GM18511 (cell line): Measurements from ENCODE around the gene MAP2K1.
"Not testable (repeated sequence)": the region's sequence is repeated elsewhere in the genome, so short reads cannot be mapped to it uniquely, and the experiment has no call there.

Source experiments
- ATAC-seq: cut with Tn5 transposase; IDR thresholded peaks from one replicate; pipeline ENCODE4 v1.9.1; 2021; ENCODE audit warnings: mild to moderate bottlenecking, moderate library complexity; ENCODE audit not compliant: unreplicated experiment

MAP2K1 gene

GRCh38 chr15:66474135-66474534, 87.4 kb downstream of the MAP2K1 start:
- no peak for ATAC-seq

GRCh38 chr15:66474963-66475362, 88.3 kb downstream of the MAP2K1 start:
- ATAC-seq: no peak

- no peak for ATAC-seq
Measured at GRCh38 chr15:66476535-66476934, 89.8 kb downstream of the MAP2K1 start.

GRCh38 chr15:66477011-66477410, 90.3 kb downstream of the MAP2K1 start:
- ATAC-seq: no peak

GRCh38 chr15:66480267-66480666, 93.6 kb downstream of the MAP2K1 start:
- ATAC-seq: no peak

DNA sequence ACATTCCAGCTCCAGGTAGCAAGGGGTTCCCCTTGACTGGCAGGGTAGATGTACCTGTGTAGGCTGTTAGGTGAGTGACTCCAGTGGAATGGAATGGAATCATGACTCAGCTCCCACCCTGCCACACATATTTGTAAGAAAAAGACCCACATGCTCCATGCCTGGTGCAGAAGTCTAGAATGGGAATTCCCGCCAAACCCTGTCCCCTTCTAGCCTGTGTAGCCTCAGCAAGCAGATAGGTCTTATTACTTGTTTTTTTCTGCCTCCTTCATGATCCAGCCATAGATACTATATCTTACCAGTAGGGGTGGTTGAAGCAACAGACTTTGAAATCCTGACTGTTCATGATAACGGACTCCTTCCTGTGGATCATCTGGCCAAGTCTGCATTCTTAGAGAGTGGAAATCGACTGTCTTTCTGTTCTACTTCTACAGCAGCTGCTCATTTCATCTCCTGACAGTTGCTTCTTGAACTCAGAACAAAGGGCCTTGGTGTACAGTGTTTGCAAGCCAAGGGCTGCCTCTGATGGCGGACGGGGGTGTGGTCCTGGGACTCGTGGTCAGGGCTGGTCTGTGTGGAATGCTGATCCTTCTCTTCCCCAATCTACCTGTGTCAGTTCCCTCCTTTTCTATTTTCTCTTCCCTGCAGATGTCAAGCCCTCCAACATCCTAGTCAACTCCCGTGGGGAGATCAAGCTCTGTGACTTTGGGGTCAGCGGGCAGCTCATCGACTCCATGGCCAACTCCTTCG, 94.6 kb downstream of the MAP2K1 start:
- ATAC-seq: no peak

- no peak for ATAC-seq
Measured at GRCh38 chr15:66482539-66482938, 95.8 kb downstream of the MAP2K1 start.

DNA sequence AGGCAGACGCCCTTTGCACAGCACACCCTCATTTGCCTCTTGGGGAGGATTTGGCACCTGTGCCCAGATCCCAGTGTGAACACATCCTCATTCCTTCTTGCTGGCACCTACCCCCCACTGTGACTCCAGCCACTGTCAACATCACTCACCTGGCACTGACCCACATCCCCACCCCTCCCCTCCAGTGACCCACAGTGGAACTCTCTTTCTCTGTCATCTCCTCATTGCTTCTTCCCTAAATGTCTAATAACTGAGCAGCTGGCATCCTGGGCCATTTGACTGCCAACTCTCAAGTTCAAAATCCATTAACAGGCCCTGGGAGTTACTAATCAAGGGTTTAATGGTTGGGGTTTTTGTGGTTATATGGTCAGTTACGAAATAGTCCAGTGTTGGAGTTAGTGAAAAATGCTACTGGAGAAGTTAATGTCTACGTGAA, 96.4 kb downstream of the MAP2K1 start:
- no peak for ATAC-seq

- no peak for ATAC-seq
Measured at GRCh38 chr15:66484539-66485112, 97.9 kb downstream of the MAP2K1 start.

- ATAC-seq: no peak
Measured at GRCh38 chr15:66486887-66487286, 100.2 kb downstream of the MAP2K1 start.

DNA sequence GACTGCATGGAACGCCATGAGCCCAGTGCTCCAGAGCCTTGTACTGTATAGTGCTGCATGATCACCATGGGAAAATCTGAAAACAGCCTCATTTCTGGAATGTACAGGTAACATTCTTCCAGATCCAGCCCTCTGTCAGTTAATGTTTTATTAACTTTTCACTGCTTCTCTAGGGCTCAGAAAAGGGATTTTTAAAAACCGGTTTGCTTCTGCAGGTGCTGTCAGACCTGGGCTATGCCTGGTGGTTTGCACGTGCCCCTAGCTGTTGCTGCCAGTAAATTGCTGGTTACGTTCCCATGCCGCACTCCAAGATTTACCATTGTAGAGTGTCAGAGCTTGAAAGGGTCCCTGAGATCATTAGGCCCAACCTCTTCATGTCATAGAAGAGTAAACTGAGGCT, 101.8 kb downstream of the MAP2K1 start:
- no peak for ATAC-seq

DNA sequence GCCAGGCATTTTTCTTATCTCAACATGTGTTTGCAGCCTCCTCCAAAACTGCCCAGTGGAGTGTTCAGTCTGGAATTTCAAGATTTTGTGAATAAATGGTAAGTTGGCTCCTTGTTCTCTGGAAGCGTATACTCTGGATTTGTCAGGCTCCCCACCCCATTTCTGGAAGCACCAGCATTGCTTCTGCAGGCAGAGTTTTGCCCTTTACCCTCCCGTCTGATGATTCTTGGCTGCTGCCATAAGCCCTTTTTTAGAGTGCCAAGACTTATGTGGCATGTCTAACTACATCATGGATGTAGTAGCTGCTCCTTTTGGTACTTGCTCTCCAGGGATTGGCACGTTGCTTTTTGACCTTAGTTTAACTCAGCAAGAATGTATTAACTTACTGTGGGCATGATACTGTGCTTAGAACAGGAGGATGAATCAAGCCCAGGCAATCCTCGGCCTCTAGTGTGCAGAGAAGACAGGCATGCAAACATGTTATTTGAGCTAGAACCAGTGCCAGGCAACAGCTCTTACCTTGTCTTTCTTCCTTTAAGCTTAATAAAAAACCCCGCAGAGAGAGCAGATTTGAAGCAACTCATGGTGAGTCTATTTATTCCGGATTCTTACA, 102.6 kb downstream of the MAP2K1 start:
- ATAC-seq: no peak

DNA sequence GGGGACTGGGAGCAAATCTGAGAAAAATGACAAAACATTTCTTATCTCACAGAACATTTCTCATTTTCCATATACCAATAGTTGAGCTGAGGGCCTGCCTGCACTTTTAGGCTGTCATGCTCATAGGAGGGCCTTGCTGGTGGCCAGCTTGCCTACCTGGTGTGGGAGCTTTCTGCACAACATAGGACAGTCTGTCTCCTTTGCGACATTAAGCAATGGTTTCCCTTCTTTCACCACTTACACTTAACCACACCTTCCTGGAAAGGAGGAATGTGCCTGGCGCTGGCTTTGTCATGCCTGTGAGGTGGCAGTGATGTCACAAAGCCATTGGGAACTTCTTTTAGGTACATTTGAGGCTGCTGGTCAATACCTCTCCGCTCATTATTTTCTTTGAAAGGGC, 105.1 kb downstream of the MAP2K1 start:
- ATAC-seq: no peak

DNA sequence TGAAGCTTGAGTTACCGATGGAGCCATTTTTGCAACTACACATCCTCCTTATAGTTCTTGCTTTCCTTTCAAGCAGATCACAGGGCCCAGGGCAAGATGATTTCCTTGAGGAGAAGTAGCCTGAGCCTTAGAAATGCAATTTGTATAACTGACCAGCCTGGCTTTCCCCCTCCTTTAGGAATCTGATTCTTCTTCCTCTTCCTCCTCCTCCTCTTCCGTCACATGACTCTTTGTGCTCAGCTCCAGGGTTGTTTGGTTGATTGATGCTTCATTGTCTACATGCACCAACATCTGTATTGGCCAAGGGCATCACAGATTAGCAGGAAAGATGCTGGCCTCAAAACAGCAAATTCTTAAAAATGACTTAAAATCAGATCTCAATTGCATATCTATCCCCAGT, 107.5 kb downstream of the MAP2K1 start:
- no peak for ATAC-seq

DNA sequence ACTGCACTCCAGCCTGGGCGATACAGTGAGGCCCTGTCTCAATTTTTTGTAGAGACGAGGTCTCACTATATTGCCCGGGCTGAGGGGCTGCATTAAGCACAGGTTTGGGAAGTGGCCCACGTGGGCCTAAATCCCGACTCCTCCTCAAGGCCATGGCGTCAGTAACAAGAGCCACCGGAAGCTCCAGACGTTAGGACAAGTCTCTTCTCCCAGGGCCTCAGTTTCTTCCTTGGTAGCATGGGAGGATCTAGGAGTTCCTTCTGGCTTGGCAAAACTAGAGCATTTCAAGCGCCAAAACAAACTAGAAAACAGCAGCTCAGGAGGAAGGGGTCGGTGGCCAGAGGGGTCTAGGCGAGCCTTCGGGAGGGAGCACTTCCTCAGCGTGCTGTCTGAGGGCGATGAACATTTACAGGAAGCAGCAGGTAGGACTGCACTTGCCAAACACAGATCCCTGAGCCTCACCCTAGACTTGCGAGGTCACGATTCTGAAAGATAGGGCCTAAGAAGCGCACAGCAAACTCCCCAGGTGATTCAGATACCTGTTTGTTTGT, 110.3 kb downstream of the MAP2K1 start:
- ATAC-seq: peak; percentile 15

DNA sequence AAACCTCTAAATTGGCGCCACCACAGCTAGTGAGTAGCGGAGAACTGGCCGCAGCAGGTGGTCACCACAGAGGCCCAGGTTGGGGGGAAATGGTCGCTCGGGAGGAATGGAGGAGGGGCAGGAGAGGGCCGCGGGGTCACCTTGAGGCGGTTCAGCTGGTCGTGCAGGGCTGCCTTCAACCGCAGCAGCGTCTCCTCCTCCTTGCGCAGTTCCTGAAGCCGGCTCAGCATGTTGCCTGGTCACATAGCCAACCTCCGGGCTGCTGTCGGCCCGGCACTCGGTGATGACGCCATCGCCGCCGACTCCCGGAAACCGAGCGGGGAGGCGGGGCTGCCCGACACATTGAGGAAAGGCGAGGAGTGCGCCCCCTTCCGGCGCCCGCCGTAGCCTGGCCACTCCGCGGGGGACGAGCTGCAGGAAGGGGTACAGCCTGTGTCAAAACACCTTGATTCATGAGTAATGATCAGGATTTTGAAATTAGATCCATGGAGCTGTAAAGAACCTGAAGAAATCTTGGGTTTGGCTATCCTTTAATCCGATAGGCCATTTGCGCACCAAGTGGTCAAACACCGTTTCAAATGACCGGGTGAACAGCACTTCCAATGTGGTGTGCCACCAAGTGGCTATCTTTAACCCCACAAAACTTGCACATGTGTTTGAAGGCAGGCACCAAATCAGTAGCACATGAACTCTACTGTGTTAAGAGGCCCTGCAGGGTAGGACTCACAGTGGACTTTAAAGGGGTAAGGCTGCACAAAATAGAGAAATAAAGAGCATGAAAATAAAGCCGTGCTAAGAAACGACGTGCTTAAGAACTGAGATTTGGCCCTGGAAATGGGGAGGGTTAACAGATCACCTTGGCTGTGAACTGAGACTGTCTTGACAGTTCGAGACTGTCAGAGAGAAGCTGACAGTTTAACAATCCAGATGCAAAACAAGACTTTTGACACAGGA, 111.1 kb downstream of the MAP2K1 start, which contains the start of gene SNAPC5:
Gene SNAPC5 (minus strand): TSS at position 261 of the 954 bp plus-strand sequence. CDS start 31 bp downstream, at position 230.
- peak; percentile 89 for ATAC-seq

GRCh38 chr15:66498501-66499386, 112.0 kb downstream of the MAP2K1 start:
- ATAC-seq: no peak

DNA sequence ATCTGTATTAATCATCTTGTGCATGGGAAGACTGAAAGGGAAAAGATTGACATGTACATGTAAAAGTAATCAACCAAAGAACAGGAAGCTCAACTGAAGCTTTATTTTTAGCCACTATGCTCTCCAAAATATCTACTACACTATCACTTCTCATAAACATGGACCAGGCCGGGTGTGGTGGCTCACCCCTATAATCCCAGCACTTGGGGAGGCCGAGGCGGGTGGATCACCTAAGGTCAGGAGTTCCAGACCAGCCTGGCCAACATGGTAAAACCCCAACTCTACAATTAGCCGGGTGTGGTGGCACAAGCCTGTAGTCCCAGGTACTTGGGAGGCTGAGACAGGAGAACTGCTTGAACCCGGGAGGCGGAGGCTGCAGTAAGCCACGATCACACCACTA, 113.6 kb downstream of the MAP2K1 start:
- not testable (repeated sequence) for ATAC-seq

DNA sequence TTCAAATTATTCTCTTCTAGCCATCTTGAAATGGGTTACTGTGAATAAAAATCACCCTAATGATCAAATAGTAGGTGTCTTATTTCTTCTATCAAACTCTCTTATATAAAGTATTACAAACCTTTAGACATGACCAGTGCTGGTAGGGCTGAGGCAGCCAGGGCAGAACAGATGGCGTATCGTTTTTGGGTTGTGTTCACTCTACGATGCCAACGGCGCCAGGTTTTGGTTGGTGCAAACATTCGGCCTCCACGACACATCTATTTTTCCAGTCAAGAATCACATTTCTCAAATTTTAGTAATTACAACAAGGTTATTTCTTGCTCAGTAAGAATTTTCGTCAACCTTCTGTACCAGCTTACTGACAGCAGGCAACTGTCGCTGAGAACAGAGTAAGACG, 115.8 kb downstream of the MAP2K1 start:
- ATAC-seq: no peak
